HepG2 (cell line): ENCODE measurements around the gene SBK2. TPM values are rescaled to one million over a fixed set of nuclear protein-coding genes. Genes with fewer than 3 reads are reported as not detected.

ENCODE experiments used
- ATF7 ChIP-seq, 2 experiments: fragments of 450-650 bp in 1 of 2; sonication (generic) in 1 of 2; formaldehyde crosslinking in 1 of 2; IDR thresholded peaks; 2 replicates each; pipeline versions ENCODE4 v1.4.0 to v1.6.1; 2016 to 2020; ENCODE audit warnings: antibody characterized with exemption in 1 of 2, mild to moderate bottlenecking in 1 of 2, missing genetic modification reagents in 1 of 2
- DRAP1 ChIP-seq: IDR thresholded peaks from 2 replicates; pipeline ENCODE4 v1.6.1; 2016; ENCODE audit warnings: missing genetic modification reagents, missing compliant biosample characterization
- GZF1 ChIP-seq: sonication (generic); formaldehyde crosslinking; IDR thresholded peaks from 2 replicates; pipeline ENCODE4 v1.5.1; 2020; ENCODE audit warnings: mild to moderate bottlenecking, missing genetic modification reagents
- HIVEP1 ChIP-seq: sonication (generic); formaldehyde crosslinking; IDR thresholded peaks from 2 replicates; pipeline ENCODE4 v1.4.0; 2020; ENCODE audit warnings: mild to moderate bottlenecking, missing genetic modification reagents
- HMGXB4 ChIP-seq, 2 experiments: sonication (generic) in 1 of 2; formaldehyde crosslinking in 1 of 2; IDR thresholded peaks; 2 replicates each; pipeline versions ENCODE4 v1.4.0 to v1.6.1; 2018 to 2020; ENCODE audit warnings: missing genetic modification reagents in 2 of 2, borderline replicate concordance in 1 of 2, low read depth in 1 of 2, mild to moderate bottlenecking in 1 of 2, missing biosample characterization in 1 of 2
- KLF6 ChIP-seq: IDR thresholded peaks from 2 replicates; pipeline ENCODE4 v1.8.0; 2016; ENCODE audit warnings: missing biosample characterization, missing genetic modification reagents
- KLF9 ChIP-seq: IDR thresholded peaks from 2 replicates; pipeline ENCODE4 v1.6.1; 2016; ENCODE audit warnings: low read depth
- NCOR1 ChIP-seq: fragments of 200-600 bp; sonication (generic); IDR thresholded peaks from 2 replicates; pipeline ENCODE4 v1.7.0; 2017; ENCODE audit warnings: antibody characterized with exemption, low read length, borderline replicate concordance
- SAFB2 ChIP-seq: sonication (generic); formaldehyde crosslinking; IDR thresholded peaks from 2 replicates; pipeline ENCODE4 v1.5.1; 2020; ENCODE audit warnings: missing genetic modification reagents, low read depth, mild to moderate bottlenecking, borderline replicate concordance
- SCMH1 ChIP-seq: sonication (generic); formaldehyde crosslinking; IDR thresholded peaks from 2 replicates; pipeline ENCODE4 v1.9.0; 2021; ENCODE audit warnings: missing genetic modification reagents, mild to moderate bottlenecking, borderline replicate concordance
- SMAD1 ChIP-seq: sonication (generic); formaldehyde crosslinking; IDR thresholded peaks from 2 replicates; pipeline ENCODE4 v1.4.0; 2020; ENCODE audit warnings: missing genetic modification reagents, low read depth, mild to moderate bottlenecking, borderline replicate concordance
- SNRNP70 ChIP-seq: fragments of 200-400 bp; formaldehyde crosslinking; IDR thresholded peaks from 2 replicates; pipeline ENCODE4 v1.6.1; 2017; ENCODE audit warnings: mild to moderate bottlenecking, low read depth, low read length, moderate library complexity
- SP1 ChIP-seq, 2 experiments: fragments of 450-650 bp in 1 of 2; sonication (generic) in 1 of 2; formaldehyde crosslinking in 1 of 2; IDR thresholded peaks; 2 replicates each; pipeline versions ENCODE4 v1.4.0 to v1.6.1; 2016 to 2020; ENCODE audit warnings: missing genetic modification reagents in 1 of 2
- TBX2 ChIP-seq: sonication (generic); formaldehyde crosslinking; IDR thresholded peaks from 2 replicates; pipeline ENCODE4 v1.5.0; 2020; ENCODE audit warnings: missing genetic modification reagents, mild to moderate bottlenecking, borderline replicate concordance
- ZNF160 ChIP-seq: sonication (generic); formaldehyde crosslinking; IDR thresholded peaks from 2 replicates; pipeline ENCODE4 v1.8.0; 2022; ENCODE audit warnings: mild to moderate bottlenecking, inconsistent platforms, missing genetic modification reagents
- ZNF251 ChIP-seq: sonication (generic); formaldehyde crosslinking; IDR thresholded peaks from 2 replicates; pipeline ENCODE4 v1.9.0; 2021; ENCODE audit warnings: mild to moderate bottlenecking, missing genetic modification reagents
- ZNF382 ChIP-seq: sonication (generic); formaldehyde crosslinking; IDR thresholded peaks from 2 replicates; pipeline ENCODE4 v1.5.0; 2020; ENCODE audit warnings: missing genetic modification reagents, mild to moderate bottlenecking, borderline replicate concordance
- ZNF414 ChIP-seq: sonication (generic); formaldehyde crosslinking; IDR thresholded peaks from 2 replicates; pipeline ENCODE4 v1.5.0; 2020; ENCODE audit warnings: missing genetic modification reagents
- ZNF530 ChIP-seq: sonication (generic); formaldehyde crosslinking; IDR thresholded peaks from 2 replicates; pipeline ENCODE4 v1.5.0; 2020; ENCODE audit warnings: low read depth, mild to moderate bottlenecking, missing genetic modification reagents
- ZNF569 ChIP-seq: sonication (generic); formaldehyde crosslinking; IDR thresholded peaks from 2 replicates; pipeline ENCODE4 v1.5.0; 2020; ENCODE audit warnings: mild to moderate bottlenecking, missing genetic modification reagents, moderate library complexity, borderline replicate concordance
- ZNF691 ChIP-seq: sonication (generic); formaldehyde crosslinking; IDR thresholded peaks from 2 replicates; pipeline ENCODE4 v1.4.0; 2020; ENCODE audit warnings: missing genetic modification reagents, low read depth, mild to moderate bottlenecking, borderline replicate concordance
- ZNF704 ChIP-seq: sonication (generic); formaldehyde crosslinking; IDR thresholded peaks from 2 replicates; pipeline ENCODE4 v1.8.1; 2023; ENCODE audit warnings: mild to moderate bottlenecking, inconsistent platforms, moderate library complexity, missing genetic modification reagents, borderline replicate concordance
- ZNF782 ChIP-seq: sonication (generic); formaldehyde crosslinking; IDR thresholded peaks from 2 replicates; pipeline ENCODE4 v1.4.0; 2020; ENCODE audit warnings: missing genetic modification reagents, mild to moderate bottlenecking, borderline replicate concordance
- polyA plus RNA-seq, 8 experiments: library from polyadenylated mRNA; depleted of rRNA in 3 of 8; stranded (reverse) in 7 of 8; unstranded in 1 of 8; fragments of >200 nt; fragmentation: Illumina TruSeq in 4 of 8; extraction: Trizol in 4 of 8; gene quantifications; 2 replicates each; pipeline versions ENCODE4 v1.2.1 to v1.2.3, GENCODE V29; 2011 to 2016; ENCODE audit warnings: low read depth in 4 of 8, missing spikeins in 1 of 8, mixed read lengths in 1 of 8; ENCODE audit not compliant: insufficient read depth in 1 of 8
- total RNA-seq, 5 experiments: library from RNA; depleted of rRNA; stranded (reverse); fragments of >200 nt; fragmentation: Illumina TruSeq; extraction: Trizol; gene quantifications; 2 replicates each; pipeline ENCODE4 v1.2.3, GENCODE V29; 2016; ENCODE audit warnings: low read depth in 1 of 5

SBK2 gene
- total and polyA plus RNA-seq, 2 of the 13 experiments (the other 11 are each of a cell fraction or from before 2014, with no cell fraction given): 0.24 TPM; not detected in 1

GRCh38 chr19:55585658-55586339 lies 48.9 kb upstream of the SBK2 start (continued):
- no peak for TF ChIP-seq ZNF414
- no peak for TF ChIP-seq NCOR1
- no peak for TF ChIP-seq HMGXB4 (CRISPR knock-in tag; IDR thresholded peaks at IDR 0.05; ENCODE audit: borderline replicate concordance in 1 of 2, low read depth in 1 of 2)
- no peak for TF ChIP-seq SAFB2 (CRISPR knock-in tag)
- TF ChIP-seq ZNF691: no peak
- no peak for TF ChIP-seq GZF1 (CRISPR knock-in tag)
- peak; percentile 37; the same call in 1 of the 2 replicates for TF ChIP-seq HIVEP1 (CRISPR knock-in tag)
- no peak for TF ChIP-seq ZNF530 (CRISPR knock-in tag)
- TF ChIP-seq ZNF569 (CRISPR knock-in tag): no peak
- TF ChIP-seq ZNF782 (CRISPR knock-in tag): no peak
- no peak for TF ChIP-seq KLF9 (CRISPR knock-in tag)
- no peak for TF ChIP-seq SP1 (IDR thresholded peaks at IDR 0.05)
- 0 out of 2 replicates have a peak, but pooled peaks have one; percentile 36 for TF ChIP-seq SP1 (CRISPR knock-in tag; IDR thresholded peaks at IDR 0.05)
- TF ChIP-seq ZNF160 (CRISPR knock-in tag): no peak
- no peak for TF ChIP-seq ZNF704 (CRISPR knock-in tag)
- no peak for TF ChIP-seq SCMH1 (CRISPR knock-in tag)
- TF ChIP-seq DRAP1 (CRISPR knock-in tag): no peak
- TF ChIP-seq SMAD1: no peak
- TF ChIP-seq KLF6 (CRISPR knock-in tag): no peak
- no peak for TF ChIP-seq SNRNP70
- TF ChIP-seq TBX2: peak; percentile 22; the same call in 1 of the 2 replicates
- no peak for TF ChIP-seq ATF7 (IDR thresholded peaks at IDR 0.05)
- TF ChIP-seq ATF7 (CRISPR knock-in tag; IDR thresholded peaks at IDR 0.05): no peak
- TF ChIP-seq ZNF251 (CRISPR knock-in tag): no peak
- TF ChIP-seq ZNF382 (CRISPR knock-in tag): no peak
